ENCODE data around the gene SMC1B.
"Not testable (repeated sequence)": the region's sequence is repeated elsewhere in the genome, so short reads cannot be mapped to it uniquely, and the experiment has no call there.

Gene SMC1B

DNA sequence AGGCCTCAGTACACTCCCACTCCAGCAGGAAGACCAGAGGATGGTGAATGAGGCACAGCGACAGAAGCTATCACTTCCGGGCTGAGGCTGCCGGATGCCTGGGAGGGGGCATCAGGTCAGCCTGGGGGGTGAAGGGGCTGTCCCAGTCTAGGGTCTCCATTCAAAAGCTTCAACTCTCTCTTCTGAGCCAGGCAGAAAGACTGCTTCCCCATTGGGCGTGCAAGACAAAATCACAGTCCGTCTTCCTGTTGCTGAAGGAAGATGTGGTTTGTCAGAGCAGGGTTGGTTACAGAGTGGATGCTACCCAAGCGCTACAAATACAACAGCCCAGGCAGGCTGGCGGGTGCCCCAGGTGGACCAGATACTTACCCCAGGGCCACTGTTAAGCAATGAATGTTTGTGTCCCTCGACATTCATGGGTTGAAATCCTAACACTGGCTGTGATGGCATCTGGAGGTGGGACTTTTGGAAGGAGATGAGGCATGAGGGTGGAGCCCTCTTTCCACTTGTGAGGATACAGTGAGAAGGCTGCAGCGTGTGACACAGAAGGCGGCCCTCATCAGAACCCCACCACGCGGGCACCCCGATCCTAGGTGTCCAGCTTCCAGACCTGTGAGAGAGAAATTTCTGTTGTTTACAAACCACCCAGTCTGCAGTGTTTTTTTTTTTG lies 116.6 kb downstream of the SMC1B start:
- DNase-seq, result peak; percentile 43

DNA sequence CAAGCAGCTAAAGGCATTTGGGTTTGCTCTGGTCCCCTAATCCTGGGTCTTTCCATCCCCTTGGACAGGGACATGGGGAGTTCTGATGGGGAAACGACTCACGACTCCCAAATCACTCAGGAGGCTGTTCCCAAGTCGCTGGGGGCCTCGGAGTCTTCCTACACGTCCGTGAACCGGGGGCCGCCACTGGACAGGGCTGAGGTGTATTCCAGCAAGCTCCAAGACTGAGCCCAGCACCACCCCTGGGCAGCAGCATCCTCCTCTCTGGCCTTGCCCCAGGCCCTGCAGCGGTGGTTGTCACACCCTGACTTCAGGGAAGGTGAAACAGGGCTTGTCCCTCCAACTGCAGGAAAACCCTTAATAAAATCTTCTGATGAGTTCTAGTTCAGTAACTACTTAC lies 117.9 kb downstream of the SMC1B start:
- no peak for DNase-seq

DNA sequence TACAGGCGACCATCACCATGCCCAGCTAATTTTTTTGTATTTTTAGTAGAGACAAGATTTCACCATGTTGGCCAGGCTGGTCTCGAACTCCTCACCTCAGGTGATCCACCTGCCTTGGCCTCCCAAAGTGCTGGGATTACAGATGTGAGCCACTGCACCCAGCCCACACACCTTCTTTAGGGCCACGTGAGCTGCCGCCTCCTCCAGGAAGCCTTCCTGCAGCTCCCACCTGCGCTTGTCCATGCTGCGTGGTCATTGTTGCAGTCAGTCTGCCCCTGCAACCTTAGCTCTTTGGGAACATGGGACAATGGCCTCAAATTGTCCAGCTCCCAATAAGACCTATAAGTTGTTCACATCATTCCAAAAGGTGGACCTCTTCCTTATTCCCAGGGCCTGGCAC lies 118.4 kb downstream of the SMC1B start:
- not testable (repeated sequence) for DNase-seq
